HG03108 (cell line): ENCODE measurements around the gene ZIC2.

Source experiments
- ATAC-seq: cut with Tn5 transposase; IDR thresholded peaks from one replicate; pipeline ENCODE4 v1.9.1; 2021; ENCODE audit warnings: moderate library complexity; ENCODE audit not compliant: unreplicated experiment

ZIC2 gene

GRCh38 chr13:99985886-99986527 lies 4.4 kb downstream of the ZIC2 start:
- no peak for ATAC-seq

GRCh38 chr13:99986741-99987140 lies 5.2 kb downstream of the ZIC2 start:
- no peak for ATAC-seq

GRCh38 chr13:99987154-99988019 lies 5.8 kb downstream of the ZIC2 start:
- ATAC-seq: no peak

GRCh38 chr13:99988529-99989275 lies 7.1 kb downstream of the ZIC2 start:
- no peak for ATAC-seq

GRCh38 chr13:99989276-99990125 lies 7.9 kb downstream of the ZIC2 start:
- no peak for ATAC-seq

GRCh38 chr13:99990126-99990977 lies 8.8 kb downstream of the ZIC2 start:
- no peak for ATAC-seq

GRCh38 chr13:99991013-99991827 lies 9.6 kb downstream of the ZIC2 start:
- no peak for ATAC-seq

GRCh38 chr13:99991828-99992775 lies 10.5 kb downstream of the ZIC2 start:
- ATAC-seq: no peak

- no peak for ATAC-seq
These were observed 11.4 kb downstream of the ZIC2 start for GRCh38 chr13:99992949-99993351.

GRCh38 chr13:99993660-99994637 lies 12.4 kb downstream of the ZIC2 start:
- no peak for ATAC-seq

- no peak for ATAC-seq
These were observed 13.0 kb downstream of the ZIC2 start for GRCh38 chr13:99994638-99995020.

GRCh38 chr13:99995104-99995588 lies 13.6 kb downstream of the ZIC2 start:
- no peak for ATAC-seq

- ATAC-seq: no peak
These were observed 14.2 kb downstream of the ZIC2 start for GRCh38 chr13:99995589-99996380.

- no peak for ATAC-seq
These were observed 14.9 kb downstream of the ZIC2 start for GRCh38 chr13:99996381-99996973.

- ATAC-seq: no peak
These were observed 16.2 kb downstream of the ZIC2 start for GRCh38 chr13:99997702-99998214.
